ENCODE results near the gene GGCX.

Gene GGCX

DNA sequence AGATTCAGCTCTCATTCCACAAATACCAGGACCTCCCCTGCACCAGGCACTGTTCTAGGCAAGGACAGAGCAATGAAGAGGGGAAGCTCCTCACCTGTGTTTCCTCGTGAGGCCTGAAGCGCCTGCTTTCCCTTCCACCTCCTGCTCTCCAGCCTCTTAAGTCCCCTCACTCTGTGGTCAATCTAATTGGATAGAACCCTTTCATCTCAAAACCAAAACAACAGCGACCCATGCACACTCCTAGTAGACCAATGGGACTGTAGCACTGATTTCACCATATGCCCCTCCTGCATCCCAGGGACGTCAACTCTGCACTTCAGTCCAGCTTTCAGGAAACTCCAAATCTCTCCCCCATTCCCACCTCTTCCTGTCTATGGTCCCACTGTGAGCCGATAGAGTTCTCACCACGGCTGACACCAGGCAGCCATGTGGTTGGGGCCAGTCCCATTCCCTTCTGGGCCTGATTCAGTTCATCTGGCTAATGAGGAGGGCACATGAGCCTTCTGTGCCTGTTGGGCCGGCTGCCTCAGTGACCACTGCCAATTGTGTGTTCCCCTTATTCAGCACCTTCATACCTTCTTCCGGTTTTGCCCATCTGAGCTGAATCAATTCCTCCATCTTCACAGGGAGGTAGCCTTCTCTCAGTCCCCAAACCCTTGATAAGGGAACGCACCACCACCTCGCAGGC lies 55.6 kb downstream of the GGCX start:
- DNase-seq: no peak

DNA sequence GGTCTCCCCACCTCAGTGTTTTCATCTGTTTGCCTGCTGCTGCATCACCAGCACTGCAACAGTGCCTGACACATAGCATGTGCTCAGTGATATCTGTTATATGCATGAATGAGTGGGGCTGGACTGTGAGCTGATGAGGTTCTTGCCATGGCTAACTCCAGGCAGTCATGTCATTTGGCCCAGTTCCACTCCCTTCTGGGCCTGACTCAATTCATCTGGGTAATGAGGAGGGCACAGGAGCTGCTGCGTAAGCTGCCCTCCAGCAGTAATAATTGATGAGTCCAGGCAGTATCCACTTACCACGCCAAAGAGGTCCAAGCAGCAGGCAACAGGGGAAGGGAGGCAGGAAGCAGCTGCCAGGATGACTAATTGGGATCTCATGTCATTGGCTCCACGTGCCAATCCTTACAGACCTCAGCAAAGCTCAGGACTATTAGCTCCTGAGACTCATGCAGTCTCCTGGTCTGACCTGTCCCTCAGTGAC lies 56.5 kb downstream of the GGCX start:
- DNase-seq: no peak

DNA sequence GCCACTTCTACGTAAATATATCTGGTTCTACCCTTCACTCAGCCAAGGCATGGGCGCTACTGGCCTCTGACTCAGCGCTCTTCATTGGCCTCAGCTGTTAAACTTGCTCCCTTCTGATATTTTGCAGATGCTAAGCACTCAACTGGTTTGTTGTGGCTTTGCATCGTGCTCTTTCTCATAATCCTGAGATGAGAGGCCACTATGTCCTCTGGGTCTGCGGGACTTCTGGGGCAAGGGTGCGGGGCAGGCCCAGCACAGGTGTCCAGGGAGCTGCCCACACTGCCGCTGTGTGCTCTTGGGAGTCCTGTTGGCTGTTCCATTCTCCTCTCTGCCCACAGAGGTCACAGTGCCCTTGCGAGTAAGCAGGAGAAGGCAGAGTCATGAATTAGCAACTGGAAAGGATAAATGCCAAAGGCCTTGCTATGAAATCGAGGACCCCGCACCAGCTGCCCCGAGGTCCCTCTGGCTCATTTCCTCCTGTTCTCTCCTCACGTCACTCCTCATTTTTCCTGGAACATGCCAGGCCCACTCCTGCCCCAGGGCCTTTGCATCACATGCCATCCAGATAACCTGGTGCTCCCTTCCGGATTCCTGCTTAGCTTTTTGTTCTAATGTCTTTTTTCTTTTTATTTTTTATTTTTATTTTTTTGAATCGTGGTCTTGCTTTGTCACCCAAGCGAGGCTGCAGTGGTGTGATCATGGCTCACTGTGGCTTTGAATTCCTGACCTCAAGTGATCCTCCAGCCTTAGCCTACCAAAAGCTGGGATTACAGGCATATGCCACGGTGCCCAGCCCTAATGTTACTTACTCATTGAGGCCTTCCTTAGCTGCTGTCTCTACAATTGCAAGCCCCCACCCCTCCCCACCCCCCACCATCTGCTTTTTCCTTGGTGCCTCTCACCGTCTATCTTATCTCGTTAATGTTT lies 57.2 kb downstream of the GGCX start:
- no peak for DNase-seq

DNA sequence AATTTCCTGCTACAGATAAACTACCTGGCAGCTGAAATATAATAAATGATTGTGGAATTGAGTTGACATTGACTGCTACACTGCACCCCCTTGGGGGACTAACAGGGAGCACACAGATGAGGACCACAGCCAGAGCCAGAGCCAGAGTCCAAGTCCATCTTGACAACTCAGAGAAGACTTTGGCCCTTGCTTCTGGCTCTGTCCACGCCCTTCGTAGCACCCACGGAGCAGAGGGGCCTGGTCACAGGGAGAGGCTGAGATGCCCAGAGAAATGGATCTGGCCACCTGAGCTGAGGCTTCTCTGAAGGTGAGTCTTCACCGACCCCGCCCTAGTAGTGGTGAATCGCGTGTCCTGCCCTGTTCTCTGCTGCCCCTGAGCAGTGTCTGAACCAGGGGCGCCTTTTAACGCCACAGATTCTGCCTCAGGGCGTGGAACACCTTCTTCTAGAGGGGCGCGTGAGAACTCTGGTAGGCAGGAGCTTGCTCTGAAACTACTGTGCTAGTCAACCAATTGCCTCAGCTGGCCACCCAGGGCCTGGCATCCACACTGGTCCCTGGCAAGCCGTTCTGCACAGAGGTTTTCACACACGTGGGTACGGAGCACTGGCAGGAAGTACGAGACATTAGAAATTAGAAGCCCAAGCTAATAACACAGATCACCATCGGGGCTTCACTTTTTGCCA lies 58.0 kb downstream of the GGCX start:
- DNase-seq: no peak

DNA sequence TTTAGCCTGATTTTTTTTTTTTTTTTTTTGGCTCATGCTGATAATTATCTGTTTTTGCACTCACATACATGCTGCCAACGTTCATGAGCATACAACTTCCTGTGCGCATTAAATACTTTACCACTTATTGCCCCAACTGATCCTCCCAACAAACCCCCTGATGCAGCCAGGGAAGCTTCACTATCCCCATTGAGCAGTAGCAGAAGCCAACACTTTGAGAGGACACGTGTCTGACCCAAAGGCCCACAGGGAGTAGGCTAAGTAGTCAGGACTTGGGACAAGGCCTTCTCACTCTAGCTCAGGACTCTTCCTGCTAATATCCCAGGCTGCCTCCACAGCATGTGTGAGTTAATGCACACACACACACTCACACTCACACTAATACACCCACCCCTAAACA lies 58.6 kb downstream of the GGCX start:
- no peak for DNase-seq

DNA sequence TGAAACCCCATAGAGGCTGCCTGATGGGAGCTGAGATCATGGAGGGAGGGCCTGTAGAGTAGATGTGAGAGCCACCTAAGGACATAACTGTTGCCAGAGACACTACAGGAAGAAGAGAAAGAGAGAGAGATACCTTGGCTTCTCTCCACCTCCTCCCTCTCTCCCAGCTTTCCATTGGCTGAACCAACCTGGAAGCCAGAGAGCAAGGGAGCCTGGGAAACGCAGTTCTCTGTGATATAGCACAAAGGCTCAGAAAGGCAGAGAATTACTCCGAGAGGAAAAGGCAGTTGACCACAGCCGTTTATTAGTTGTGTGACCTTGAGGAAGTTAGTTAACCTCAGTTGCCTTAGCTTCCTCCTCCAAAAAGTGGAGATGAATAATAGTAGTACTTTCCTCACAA lies 60.0 kb downstream of the GGCX start:
- DNase-seq: no peak

DNA sequence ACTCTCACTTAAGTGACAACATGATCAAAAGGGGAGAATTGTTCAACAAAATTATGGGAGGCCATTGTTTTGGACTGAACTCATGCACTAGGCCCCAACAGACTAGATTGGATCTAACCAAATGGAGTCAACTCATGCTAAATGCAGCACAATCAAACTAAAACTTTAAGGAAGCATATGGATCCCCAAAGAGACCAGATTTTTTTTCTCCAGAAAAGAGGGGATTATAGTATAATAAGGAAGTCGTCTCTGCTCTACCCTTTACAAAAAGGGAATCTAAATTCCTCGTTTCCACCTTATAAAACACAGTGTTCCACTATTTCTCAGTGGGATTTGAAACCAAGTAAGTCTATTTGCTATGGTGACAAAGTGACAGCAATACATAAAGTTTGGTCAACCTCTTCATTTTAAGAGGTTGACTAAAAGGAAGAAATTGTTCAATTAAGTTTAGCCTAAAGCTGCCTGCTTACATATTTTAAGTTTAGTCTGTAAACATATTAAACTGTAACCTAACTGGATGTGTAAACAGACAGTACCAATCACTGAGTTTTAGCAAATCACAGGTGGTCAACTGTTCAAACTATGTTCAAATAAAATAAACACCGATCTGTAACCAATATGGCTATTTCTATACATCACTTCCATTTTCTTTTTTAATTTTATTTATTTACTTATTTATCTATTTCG lies 63.2 kb downstream of the GGCX start:
- no peak for DNase-seq

DNA sequence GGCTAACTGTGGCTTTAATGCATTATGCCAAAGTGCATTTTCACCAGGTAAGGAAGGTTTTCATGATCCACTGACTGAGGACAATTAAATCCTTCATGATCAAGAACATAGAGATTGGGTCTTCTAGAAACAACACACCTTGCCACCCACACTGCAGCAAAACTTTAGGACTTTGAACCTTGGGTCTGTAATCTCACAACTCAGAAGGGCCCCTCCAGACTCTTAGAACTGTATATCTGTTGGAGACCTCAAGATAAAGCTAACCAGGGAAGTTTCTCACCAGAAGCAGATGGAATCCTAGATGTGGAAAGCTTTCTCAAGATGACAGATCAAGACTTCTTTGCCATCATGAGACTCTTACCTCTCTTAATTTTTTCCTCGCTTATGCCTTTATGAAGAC lies 64.9 kb downstream of the GGCX start:
- no peak for DNase-seq
